ENCODE data around the gene VPREB3.

DNA sequence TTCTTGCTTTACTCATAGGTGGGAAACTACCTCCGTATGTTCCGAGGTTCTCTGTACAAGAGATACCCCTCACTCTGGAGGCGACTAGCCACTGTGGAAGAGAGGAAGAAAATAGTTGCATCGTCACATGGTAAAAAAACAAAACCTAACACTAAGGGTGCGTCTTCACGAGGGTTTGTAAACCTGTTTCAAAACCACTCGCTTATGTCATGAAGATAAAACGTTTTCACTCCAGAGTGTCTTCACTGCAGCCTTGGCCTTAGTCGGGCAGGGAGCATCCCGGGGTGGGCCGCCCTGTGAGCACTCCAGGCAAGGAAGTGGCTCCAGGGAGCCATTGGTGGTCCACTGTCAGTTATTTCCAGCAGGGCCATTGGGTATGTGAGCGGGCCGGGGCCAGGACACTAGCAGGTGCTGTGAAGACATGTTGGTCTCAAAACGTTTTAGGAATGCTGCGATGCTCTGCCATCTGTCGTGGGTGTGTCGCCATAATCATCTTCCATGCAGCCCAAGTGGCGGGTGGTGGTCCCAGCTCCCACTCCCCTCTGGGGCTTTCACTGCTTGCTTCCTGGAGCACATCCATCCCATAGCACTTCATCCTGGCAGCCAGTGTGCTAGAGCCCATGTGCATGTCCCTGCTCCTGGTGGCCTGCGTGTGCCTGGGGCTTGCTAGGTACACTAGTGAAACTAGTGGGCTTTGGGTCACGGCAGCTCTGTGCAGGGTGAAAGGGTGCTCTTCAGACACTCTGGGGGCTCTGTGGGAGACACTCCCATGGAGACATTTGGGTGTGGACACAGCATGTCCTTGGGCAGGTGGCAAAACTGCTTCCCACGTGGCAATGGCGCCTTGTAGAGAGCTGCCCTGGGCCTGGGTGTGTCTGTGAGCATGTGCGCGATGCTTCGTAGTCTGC, 37.8 kb upstream of the VPREB3 start:
- TF ChIP-seq POLR2AphosphoS5 (IDR thresholded peaks at IDR 0.05; ENCODE audit: low read depth, low read length) (no peak), REST (IDR thresholded peaks at IDR 0.05; ENCODE audit: insufficient read depth in 1 of 2, low read depth in 2 of 2, low read length in 1 of 2) (no peak), CTCF (IDR thresholded peaks at IDR 0.05) (no peak)

Data from Panc1 (cell line).